B cell (primary cell): ENCODE data around the gene ATN1. TPM values are rescaled to one million over a fixed set of nuclear protein-coding genes. Genes with fewer than 3 reads are reported as not detected.

Experiments
- ATAC-seq: fragments of 200-7000 bp; cut with Tn5 transposase; one replicate; pipeline ENCODE4 v1.10.0; 2021; ENCODE audit warnings: low read depth, mild to moderate bottlenecking, moderate number of reproducible peaks, moderate library complexity
- CTCF ChIA-PET: fragments of 350-600 bp; sonication (Branson Sonifier 250); formaldehyde crosslinking; loops from one replicate; lab custom pipeline; 2021; ENCODE audit warnings: antibody characterized with exemption, inconsistent platforms; lab: Charles Lee
- POLR2A ChIA-PET: fragments of 350-600 bp; sonication (Branson Sonifier 250); formaldehyde crosslinking; loops from one replicate; lab custom pipeline; 2021; ENCODE audit warnings: antibody characterized with exemption; lab: Charles Lee
- DNase-seq: peaks from one replicate; pipeline ENCODE4 v3.0.0; 2013
- H2AFZ ChIP-seq: 2 replicates; pipeline ENCODE4 v1.6.1; 2012; ENCODE audit warnings: mild to moderate bottlenecking, low read depth, low read length; ENCODE audit not compliant: insufficient read depth, poor library complexity, severe bottlenecking
- H3K27ac ChIP-seq, 2 donors: 1 replicate in 1 of 2; 2 replicates in 1 of 2; pipeline ENCODE4 v1.5.1; 2012 to 2013; ENCODE audit warnings: low read length in 2 of 2, mild to moderate bottlenecking in 2 of 2, moderate library complexity in 1 of 2
- H3K27me3 ChIP-seq, 4 experiments: fragments of 200-600 bp in 1 of 4; sonication (generic) in 1 of 4; replicated peaks in 1 of 4; 1 replicate in 2 of 4; 2 replicates in 2 of 4; pipeline versions ENCODE4 v1.6.1 to v1.7.0; 2013 to 2016; ENCODE audit warnings: low read length in 3 of 4, mild to moderate bottlenecking in 2 of 4, mixed read lengths in 1 of 4, moderate library complexity in 1 of 4; ENCODE audit not compliant: insufficient read depth in 4 of 4, control insufficient read depth in 3 of 4; ENCODE audit errors: control extremely low read depth in 1 of 4
- H3K36me3 ChIP-seq, 2 experiments: replicated peaks in 1 of 2; 1 replicate in 1 of 2; 2 replicates in 1 of 2; pipeline versions ENCODE4 v1.6.1 to v1.7.1; 2013; ENCODE audit warnings: low read length in 1 of 2; ENCODE audit not compliant: insufficient read depth in 2 of 2, control insufficient read depth in 1 of 2; ENCODE audit errors: control extremely low read depth in 1 of 2, extremely low read depth in 1 of 2
- H3K4me1 ChIP-seq, 2 donors: fragments of 200-600 bp in 1 of 2; sonication (generic) in 1 of 2; 1 replicate in 1 of 2; 2 replicates in 1 of 2; pipeline versions ENCODE4 v1.5.1 to v1.6.1; 2013 to 2017; ENCODE audit warnings: low read length in 2 of 2; ENCODE audit not compliant: control insufficient read depth in 2 of 2, insufficient read depth in 2 of 2
- H3K4me2 ChIP-seq: replicated peaks from 2 replicates; pipeline ENCODE3; 2012; ENCODE audit warnings: mild to moderate bottlenecking, low read depth, low read length; ENCODE audit not compliant: poor library complexity, severe bottlenecking
- H3K4me3 ChIP-seq, 5 experiments: fragments of 200-600 bp in 1 of 5; sonication (generic) in 1 of 5; 1 replicate in 3 of 5; 2 replicates in 2 of 5; pipeline versions ENCODE4 v1.5.1 to v1.7.0; 2011 to 2016; ENCODE audit warnings: low read length in 4 of 5, mild to moderate bottlenecking in 4 of 5, low read depth in 2 of 5, control low read depth in 1 of 5, moderate library complexity in 1 of 5; ENCODE audit not compliant: insufficient read depth in 1 of 5; ENCODE audit errors: control extremely low read depth in 1 of 5, extremely low read depth in 1 of 5
- H3K79me2 ChIP-seq: fragments of 200-600 bp; sonication (generic); one replicate; pipeline ENCODE4 v1.6.0; 2016; ENCODE audit warnings: low read length; ENCODE audit not compliant: control insufficient read depth, insufficient read depth
- H3K9ac ChIP-seq: fragments of 200-600 bp; sonication (generic); 2 replicates; pipeline ENCODE4 v1.6.1; 2017; ENCODE audit warnings: mild to moderate bottlenecking, low read length, moderate library complexity
- H3K9me3 ChIP-seq, 3 donors: one replicate each; pipeline versions ENCODE4 v1.6.1 to v1.7.1; 2013; ENCODE audit warnings: low read length in 2 of 3; ENCODE audit not compliant: control insufficient read depth in 2 of 3, insufficient read depth in 1 of 3; ENCODE audit errors: control extremely low read depth in 1 of 3
- H4K20me1 ChIP-seq: 2 replicates; pipeline ENCODE4 v1.6.0; 2012; ENCODE audit warnings: mild to moderate bottlenecking, low read length; ENCODE audit not compliant: insufficient read depth, control insufficient read depth, poor library complexity, severe bottlenecking
- H3K27ac Mint-ChIP-seq: one replicate; pipeline ENCODE4 v1.8.0; 2021; ENCODE audit warnings: mixed read lengths
- H3K27me3 Mint-ChIP-seq: one replicate; pipeline ENCODE4 v1.8.0; 2021; ENCODE audit warnings: mixed read lengths
- H3K4me1 Mint-ChIP-seq: one replicate; pipeline ENCODE4 v1.8.0; 2021; ENCODE audit warnings: mixed read lengths
- H3K4me3 Mint-ChIP-seq: one replicate; pipeline ENCODE4 v1.8.0; 2021; ENCODE audit warnings: mixed read lengths
- H3K9me3 Mint-ChIP-seq: one replicate; pipeline ENCODE4 v1.8.0; 2022; ENCODE audit warnings: mixed read lengths; ENCODE audit not compliant: insufficient read depth
- CTCF ChIP-seq: fragments of 200-600 bp; IDR thresholded peaks from one replicate; pipeline ENCODE4 v1.8.0; 2022; ENCODE audit warnings: antibody characterized with exemption, mild to moderate bottlenecking
- EZH2 ChIP-seq: IDR thresholded peaks from 2 replicates; pipeline ENCODE4 v1.6.1; 2012; ENCODE audit warnings: borderline replicate concordance, low read depth, mild to moderate bottlenecking, moderate library complexity, low read length; ENCODE audit not compliant: insufficient read depth, poor library complexity, severe bottlenecking
- WGBS: methylation state at CpG from one replicate; pipeline ENCODE4 v1.1.5; 2013; ENCODE audit warnings: missing lambda C conversion rate; ENCODE audit not compliant: insufficient coverage; 5-methylcytosine and 5-hydroxymethylcytosine counted together
- intact Hi-C: fragments of 100-400 bp; cut with micrococcal nuclease; formaldehyde crosslinking; loops from one replicate; pipeline ENCODE4 v1.10.0; 2022
- polyA plus RNA-seq: library from polyadenylated mRNA; depleted of rRNA; stranded (reverse); fragments of >200 nt; gene quantifications from 2 replicates; pipeline ENCODE4 v1.2.3, GENCODE V29; 2012
- total RNA-seq, 2 donors: library from RNA; stranded (reverse); fragments of 120-200 nt in 1 of 2; gene quantifications; 1 replicate in 1 of 2; 2 replicates in 1 of 2; pipeline versions ENCODE4 v1.2.3 to v1.2.4, GENCODE V29; 2013 to 2022

Gene ATN1
- total and polyA plus RNA-seq, 2 donors (not counting 1 experiment from before 2014, with no cell fraction given) = 21.0 to 50.8 TPM

- peak overlapping the region; percentile 97 for H3K27ac Mint-ChIP-seq
- H3K4me3 Mint-ChIP-seq = peak overlapping the region; percentile 97
- H3K79me2 ChIP-seq = peaks cover 10% of the 10 kb centered on the region
- H3K9ac ChIP-seq = peak overlapping the region; percentile 89
- no peaks in the 10 kb centered on the region for H3K9me3 ChIP-seq
- H3K4me2 ChIP-seq = peak overlapping the region; percentile 99
- no peaks in the 10 kb centered on the region for H3K27me3 ChIP-seq
- H3K4me1 ChIP-seq = peaks cover 56 to 73% of the 10 kb centered on the region in 2 donors
- no peak for TF ChIP-seq EZH2
- peak; percentile 90 for TF ChIP-seq CTCF
- H3K9me3 Mint-ChIP-seq = no peaks in the 10 kb centered on the region
- peaks cover 0 to 10% of the 10 kb centered on the region in 2 experiments for H3K36me3 ChIP-seq
- H3K27ac ChIP-seq = peak overlapping the region; percentile 93 to 99
- ATAC-seq = peak; percentile 46
- H3K4me1 Mint-ChIP-seq = peaks cover 63% of the 10 kb centered on the region
- under 1% methylated on average over 38 of the region's 48 CpGs for WGBS
- POLR2A ChIA-PET = interaction anchor here (0.9 to 18.5 kb wide), 16 partner anchors 14 to 221 kb away, joined by 3 to 662 read pairs (median 5); partner anchors contain the start of genes C1RL, CDCA3, COPS7A and ENO2
- peak overlapping the region; percentile 72 for H2AFZ ChIP-seq
- peak overlapping the region; percentile 25 to 92 (median 80) for H3K4me3 ChIP-seq
- no peaks in the 10 kb centered on the region for H4K20me1 ChIP-seq
- H3K27me3 Mint-ChIP-seq = no peaks in the 10 kb centered on the region
- CTCF ChIA-PET = interaction anchor here (0.6 to 16.6 kb wide), 24 partner anchors 7 to 309 kb away, joined by 3 to 944 read pairs (median 5); partner anchors contain the start of genes C1R, C1RL, EMG1 and LPCAT3
- intact Hi-C loops = loop anchor here (1.0 to 10.0 kb wide), 7 partner anchors 17 to 310 kb away; partner anchors contain the start of genes C1RL, EMG1, LPAR5 and LPCAT3
- DNase-seq = peak; percentile 91
Observed at GRCh38 chr12:6944381-6945186, 16.8 kb downstream of the ATN1 start.
